Measurements from ENCODE around the gene GPR108. TPM values are rescaled to one million over a fixed set of nuclear protein-coding genes. Genes with fewer than 3 reads are reported as not detected.

Gene GPR108
- total RNA-seq, 4 donors from 2014 or later = 22.6 to 40.3 (median 32.3) TPM

GRCh38 chr19:6694147-6694815 is 43.1 kb downstream of the GPR108 start:
- Histone ChIP-seq H3K27ac (no peak overlapping the region), H3K27me3 (no peaks in the 10 kb centered on the region), H3K36me3 (no peaks in the 10 kb centered on the region), H3K4me1 (no peaks in the 10 kb centered on the region), H3K4me3 (no peak overlapping the region), H3K9me3 (no peaks in the 10 kb centered on the region)
- ATAC-seq = no peak
- no peak for DNase-seq
- TF ChIP-seq CTCF (IDR thresholded peaks at IDR 0.05 in 4 of 5, conservative IDR thresholded peaks at IDR 0.05 in 1 of 5) = no peak
- TF ChIP-seq POLR2A (IDR thresholded peaks at IDR 0.05) = no peak
- in situ Hi-C loops (cut with MboI; ENCODE audit: low sequenced_read_pairs in 4 of 4) = no loop called here
- intact Hi-C loops (cut with DNase I; ENCODE audit: low total_unique reads) = no loop called here

GRCh38 chr19:6693681-6694080 is 43.7 kb downstream of the GPR108 start:
- intact Hi-C loops (cut with DNase I; ENCODE audit: low total_unique reads) = no loop called here
- ATAC-seq (no peak), DNase-seq (no peak)
- H3K9me3 ChIP-seq = no peaks in the 10 kb centered on the region
- in situ Hi-C loops (cut with MboI; ENCODE audit: low sequenced_read_pairs in 4 of 4) = no loop called here
- no peak overlapping the region for H3K4me3 ChIP-seq
- TF ChIP-seq POLR2A (IDR thresholded peaks at IDR 0.05) = no peak
- TF ChIP-seq CTCF (IDR thresholded peaks at IDR 0.05 in 4 of 5, conservative IDR thresholded peaks at IDR 0.05 in 1 of 5) = no peak
- H3K4me1 ChIP-seq = no peaks in the 10 kb centered on the region
- H3K36me3 ChIP-seq = no peaks in the 10 kb centered on the region
- no peaks in the 10 kb centered on the region for H3K27me3 ChIP-seq
- H3K27ac ChIP-seq = no peak overlapping the region

- no peak for DNase-seq
- no peaks in the 10 kb centered on the region for H3K36me3 ChIP-seq
- no peaks in the 10 kb centered on the region for H3K4me1 ChIP-seq
- no peak overlapping the region for H3K4me3 ChIP-seq
- intact Hi-C loops (cut with DNase I; ENCODE audit: low total_unique reads) = no loop called here
- TF ChIP-seq POLR2A (IDR thresholded peaks at IDR 0.05) = no peak
- no peak for TF ChIP-seq CTCF (IDR thresholded peaks at IDR 0.05 in 4 of 5, conservative IDR thresholded peaks at IDR 0.05 in 1 of 5)
- H3K9me3 ChIP-seq = no peaks in the 10 kb centered on the region
- in situ Hi-C loops (cut with MboI; ENCODE audit: low sequenced_read_pairs in 4 of 4) = no loop called here
- no peak for ATAC-seq
- H3K27ac ChIP-seq = no peak overlapping the region
- no peaks in the 10 kb centered on the region for H3K27me3 ChIP-seq
Measured at GRCh38 chr19:6693056-6693471, 44.3 kb downstream of the GPR108 start.

- Histone ChIP-seq H3K27ac (no peak overlapping the region), H3K27me3 (no peaks in the 10 kb centered on the region), H3K9me3 (no peaks in the 10 kb centered on the region), H3K36me3 (no peaks in the 10 kb centered on the region), H3K4me3 (no peak overlapping the region), H3K4me1 (no peaks in the 10 kb centered on the region)
- no peak for TF ChIP-seq CTCF (IDR thresholded peaks at IDR 0.05 in 4 of 5, conservative IDR thresholded peaks at IDR 0.05 in 1 of 5)
- TF ChIP-seq POLR2A (IDR thresholded peaks at IDR 0.05) = no peak
- in situ Hi-C loops (cut with MboI; ENCODE audit: low sequenced_read_pairs in 4 of 4) (no loop called here), intact Hi-C loops (cut with DNase I; ENCODE audit: low total_unique reads) (no loop called here)
- ATAC-seq = no peak
- DNase-seq = no peak
Measured at GRCh38 chr19:6692027-6692426, 45.4 kb downstream of the GPR108 start.

- H3K27ac ChIP-seq = no peak overlapping the region
- in situ Hi-C loops (cut with MboI; ENCODE audit: low sequenced_read_pairs in 4 of 4) (no loop called here), intact Hi-C loops (cut with DNase I; ENCODE audit: low total_unique reads) (no loop called here)
- no peaks in the 10 kb centered on the region for H3K36me3 ChIP-seq
- H3K4me3 ChIP-seq = no peak overlapping the region
- H3K4me1 ChIP-seq = no peaks in the 10 kb centered on the region
- no peak for ATAC-seq
- H3K27me3 ChIP-seq = no peaks in the 10 kb centered on the region
- TF ChIP-seq CTCF (IDR thresholded peaks at IDR 0.05 in 4 of 5, conservative IDR thresholded peaks at IDR 0.05 in 1 of 5) = no peak
- TF ChIP-seq POLR2A (IDR thresholded peaks at IDR 0.05) = no peak
- H3K9me3 ChIP-seq = no peaks in the 10 kb centered on the region
- DNase-seq = no peak
Measured at GRCh38 chr19:6691342-6691741, 46.0 kb downstream of the GPR108 start.

All from gastrocnemius medialis (tissue), 4 donors.